ENCODE data around the gene WIPF2.

The WIPF2 gene

DNA sequence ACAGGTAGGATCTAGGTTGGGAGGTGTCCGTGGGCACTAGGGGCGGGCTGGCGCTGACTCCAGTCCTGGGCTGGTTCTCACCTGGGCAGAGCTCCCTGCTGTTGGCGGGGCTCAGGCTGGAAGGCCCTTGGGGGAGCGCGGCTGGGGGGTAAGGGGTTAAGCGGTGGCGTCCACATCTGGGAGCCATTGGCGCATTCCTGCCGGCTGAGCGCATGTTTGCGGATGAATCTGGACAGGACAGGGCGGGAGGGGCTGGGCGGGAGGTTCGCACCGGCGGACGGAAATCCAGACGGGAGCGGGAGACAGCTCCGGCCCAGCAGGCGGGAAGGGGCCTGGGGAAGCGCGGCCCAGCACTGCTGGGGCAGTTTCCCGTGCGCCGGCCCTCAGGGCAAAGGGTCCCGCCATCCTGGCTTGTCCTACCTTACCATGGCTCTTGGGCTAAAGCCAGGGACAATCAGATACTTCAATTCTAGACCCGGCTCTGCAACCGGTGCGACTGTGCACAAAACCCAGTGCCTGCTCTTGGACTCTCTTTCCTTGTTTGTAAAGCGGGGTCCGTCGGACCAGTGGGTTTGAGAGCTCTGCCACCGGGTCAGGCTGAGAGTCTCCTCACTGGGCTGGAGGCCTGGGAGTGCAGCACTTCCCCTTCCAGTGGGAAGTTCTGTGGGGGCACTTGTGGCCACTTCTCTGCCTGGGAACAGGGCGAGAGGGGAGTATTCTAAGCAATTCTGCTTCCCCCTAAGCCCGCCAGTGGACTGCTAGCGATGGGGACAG lies 97.7 kb downstream of the WIPF2 start:
- DNase-seq: peak; percentile 65

DNA sequence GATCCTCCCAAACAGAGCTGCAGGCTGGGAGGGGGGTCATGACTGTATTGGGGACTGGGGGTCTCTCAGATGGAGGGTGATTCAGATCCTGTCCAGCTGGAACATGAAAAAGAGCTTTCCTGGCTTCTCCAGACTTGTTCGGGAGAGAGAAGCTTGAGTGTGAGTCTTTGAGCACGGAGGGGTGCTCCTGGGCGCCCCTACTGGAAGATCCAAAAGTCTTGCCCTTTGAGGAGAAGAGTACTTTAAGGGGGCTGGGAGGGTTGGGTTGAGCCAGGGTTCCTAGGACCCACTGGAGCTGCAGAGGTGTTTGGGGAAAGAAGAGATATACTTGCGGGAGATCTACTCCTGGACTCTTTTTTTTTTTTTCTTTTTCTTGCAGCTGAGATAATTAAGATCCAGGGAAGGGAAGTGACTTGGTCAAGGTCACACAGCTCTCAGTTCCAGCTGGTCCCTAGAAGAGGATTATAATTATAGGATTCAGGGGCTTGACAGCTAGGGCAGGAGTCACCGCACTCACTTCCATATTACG lies 98.3 kb downstream of the WIPF2 start:
- DNase-seq: peak; percentile 71

DNA sequence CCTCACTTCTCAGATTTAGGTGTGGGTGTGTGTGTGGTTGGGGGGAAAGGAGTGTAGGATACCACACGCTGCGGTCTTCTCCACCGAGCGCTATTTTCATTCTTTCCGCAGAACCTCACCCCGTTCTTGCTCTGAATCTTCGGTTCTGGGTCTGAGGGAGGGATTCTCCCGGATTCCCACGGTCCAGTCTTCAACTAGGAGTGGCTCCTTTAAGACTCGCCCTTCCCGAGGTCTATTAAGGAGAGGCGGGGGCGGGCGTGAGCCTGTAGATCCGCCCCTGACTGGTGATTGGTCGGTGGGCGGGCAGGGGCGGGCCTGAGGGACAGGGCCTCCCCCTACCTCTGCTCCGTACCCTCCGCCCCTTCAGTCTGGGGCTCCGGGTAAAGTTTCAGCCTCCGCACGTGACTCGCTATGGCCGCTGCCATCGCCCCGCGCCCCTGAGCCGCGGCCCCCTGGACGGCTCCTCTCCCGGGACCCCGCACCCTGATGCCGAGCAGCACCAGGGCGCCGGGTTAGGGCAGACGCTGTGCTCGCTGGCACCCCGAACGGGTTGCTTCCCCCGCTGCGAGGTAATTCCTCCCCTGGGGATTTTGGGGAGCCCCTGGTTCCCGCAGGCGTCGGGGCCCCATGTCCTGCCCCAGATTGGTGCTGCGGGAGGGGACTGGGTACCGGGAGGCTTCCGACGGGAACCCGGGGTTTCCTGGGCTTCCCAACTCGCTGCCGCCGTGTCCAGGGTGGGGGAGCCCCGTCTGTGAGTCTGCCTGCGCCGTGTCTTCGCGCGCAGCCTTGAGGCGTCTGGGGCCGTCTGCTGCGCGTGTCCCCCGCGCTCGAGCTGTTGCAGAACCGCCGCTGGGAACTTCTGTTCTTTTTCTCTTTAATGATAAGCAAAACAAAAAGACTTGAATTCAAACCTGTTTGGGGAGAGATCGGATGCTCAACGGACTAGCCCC lies 99.1 kb downstream of the WIPF2 start:
- DNase-seq: peak; percentile 80

DNA sequence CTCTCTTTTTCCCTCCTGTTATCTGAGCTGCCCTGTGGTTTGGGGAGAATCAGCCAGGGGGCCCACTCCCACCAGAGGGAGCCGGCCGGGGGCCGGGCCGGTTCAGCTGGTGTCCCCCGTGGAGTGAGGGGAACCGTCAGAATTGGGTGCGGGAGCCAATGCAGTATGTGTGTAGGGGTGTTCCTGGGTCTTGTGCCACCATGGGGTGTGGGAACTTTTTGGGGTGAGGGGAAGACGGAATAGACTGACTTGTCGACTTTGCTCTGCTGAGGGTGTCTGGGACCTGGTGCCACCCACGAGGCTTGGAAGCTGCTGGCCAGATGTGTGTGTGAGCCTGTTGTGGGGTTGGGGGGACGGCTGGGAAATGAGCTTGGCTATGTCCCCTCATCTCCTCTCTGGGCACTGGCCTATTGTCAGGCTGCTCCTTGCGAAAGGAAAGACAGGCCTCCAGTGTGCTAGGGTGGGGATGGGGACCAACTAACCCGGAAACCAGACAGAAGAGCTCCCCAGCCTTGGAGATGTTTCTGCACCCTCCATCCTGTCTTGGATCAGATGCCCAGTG lies 99.8 kb downstream of the WIPF2 start:
- DNase-seq: no peak

- no peak for DNase-seq
Measured at GRCh38 chr17:40319651-40320540, 100.8 kb downstream of the WIPF2 start.

GRCh38 chr17:40320756-40321523 lies 101.8 kb downstream of the WIPF2 start:
- DNase-seq: no peak

GRCh38 chr17:40321524-40321929 lies 102.4 kb downstream of the WIPF2 start:
- DNase-seq: no peak

DNA sequence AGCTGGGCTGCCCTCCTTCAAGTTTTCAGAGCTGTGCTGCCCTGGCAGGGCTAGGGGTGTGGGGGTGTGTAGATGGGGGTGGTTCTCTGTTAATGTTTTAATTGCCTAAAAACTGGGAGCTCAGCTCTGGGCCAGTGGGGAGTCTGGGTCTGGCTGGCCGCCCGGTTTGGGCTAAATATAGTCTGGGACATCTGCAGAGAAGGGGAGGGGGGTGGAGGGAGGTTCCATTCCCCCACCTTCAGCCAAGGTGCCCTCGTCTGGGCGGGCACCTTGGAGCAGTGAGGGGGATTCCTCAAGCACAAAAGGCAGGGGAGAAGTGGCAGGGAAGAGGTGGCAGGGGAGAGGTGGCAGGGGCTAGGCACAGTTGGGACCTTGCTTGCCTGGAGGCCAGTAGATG lies 102.9 kb downstream of the WIPF2 start:
- DNase-seq: no peak

- peak; percentile 86 for DNase-seq
Measured at GRCh38 chr17:40322358-40323315, 103.5 kb downstream of the WIPF2 start.

- DNase-seq: no peak
Measured at GRCh38 chr17:40323391-40324381, 104.6 kb downstream of the WIPF2 start.

DNA sequence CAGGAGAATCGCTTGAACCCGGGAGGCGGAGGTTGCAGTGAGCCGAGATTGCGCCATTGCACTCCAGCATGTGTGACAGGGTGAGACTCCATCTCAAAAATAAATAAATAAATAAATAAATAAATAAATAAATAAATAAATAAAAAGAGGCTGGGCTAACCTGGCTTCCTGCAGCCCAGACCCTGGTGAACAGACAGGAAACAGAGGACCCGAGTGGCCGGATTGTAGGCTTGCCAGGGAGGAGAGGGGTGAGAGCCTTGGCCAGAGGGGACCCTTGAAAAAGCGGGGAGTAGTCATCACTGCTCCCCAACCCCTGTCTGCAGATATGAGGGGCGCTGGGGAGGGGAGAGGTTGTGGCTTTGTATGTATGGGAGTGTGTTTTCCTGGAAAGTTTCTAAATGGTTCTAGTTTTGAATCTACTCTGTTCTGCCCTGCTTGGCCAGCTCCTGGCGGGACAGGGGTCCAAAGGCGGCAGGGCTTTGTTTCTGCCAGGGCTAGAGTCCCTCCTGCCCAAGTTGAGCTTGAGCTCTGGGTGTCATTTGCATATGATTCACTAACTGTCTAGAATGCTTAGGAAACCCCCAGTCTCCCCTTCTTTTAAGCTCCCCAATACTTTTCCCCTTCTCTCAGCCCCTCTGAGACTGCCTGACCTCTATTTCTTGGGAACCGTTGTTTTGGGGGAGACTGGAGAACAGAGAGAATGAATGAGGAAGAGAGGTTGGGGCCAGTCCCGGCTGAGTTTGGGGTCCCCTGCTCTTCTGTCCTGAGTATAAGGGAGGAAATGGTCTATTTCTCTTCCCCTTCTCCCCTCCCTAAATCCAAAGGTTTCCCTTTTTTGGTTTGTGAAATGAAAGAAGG lies 106.3 kb downstream of the WIPF2 start:
- DNase-seq: no peak

DNA sequence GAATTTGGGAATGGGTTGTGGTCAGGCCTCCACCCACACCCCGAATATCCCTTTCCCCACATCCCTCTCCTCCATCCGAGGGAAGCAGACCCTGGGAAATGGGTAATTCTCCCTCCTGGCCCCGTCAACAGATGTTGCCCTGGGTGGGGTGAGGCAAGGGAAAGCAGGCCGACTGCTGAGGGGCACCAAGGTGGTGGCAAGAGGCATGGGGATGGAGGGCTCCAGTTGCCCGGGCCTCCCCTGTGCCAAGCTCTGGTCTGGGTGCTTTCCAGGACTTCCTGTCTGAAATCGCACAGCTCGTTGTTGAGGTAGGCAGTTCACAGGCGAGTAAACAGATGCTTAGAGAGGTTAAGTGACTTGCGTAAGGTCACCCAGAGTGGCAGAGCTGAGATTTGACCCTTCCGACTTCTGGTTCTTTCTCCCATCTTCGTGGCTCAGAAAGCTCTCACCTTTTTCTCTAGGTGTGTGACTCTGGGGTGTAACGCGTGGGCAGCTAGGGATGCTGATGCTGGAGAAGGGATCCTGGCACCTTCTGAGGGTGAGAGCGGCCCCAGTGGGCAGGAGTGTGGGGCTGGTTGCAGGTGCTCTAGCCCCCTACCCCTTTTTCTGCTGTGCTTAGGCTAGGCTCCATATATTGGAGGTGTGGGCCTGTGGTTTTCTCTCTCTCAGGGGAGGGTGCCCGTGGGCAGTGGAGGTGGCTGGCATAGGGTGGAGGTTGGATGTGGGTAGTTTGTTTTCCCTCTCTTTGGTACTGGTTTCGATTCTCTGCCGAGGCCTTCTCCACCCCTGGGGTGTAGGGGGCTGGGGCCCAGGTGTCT lies 107.1 kb downstream of the WIPF2 start:
- no peak for DNase-seq

DNA sequence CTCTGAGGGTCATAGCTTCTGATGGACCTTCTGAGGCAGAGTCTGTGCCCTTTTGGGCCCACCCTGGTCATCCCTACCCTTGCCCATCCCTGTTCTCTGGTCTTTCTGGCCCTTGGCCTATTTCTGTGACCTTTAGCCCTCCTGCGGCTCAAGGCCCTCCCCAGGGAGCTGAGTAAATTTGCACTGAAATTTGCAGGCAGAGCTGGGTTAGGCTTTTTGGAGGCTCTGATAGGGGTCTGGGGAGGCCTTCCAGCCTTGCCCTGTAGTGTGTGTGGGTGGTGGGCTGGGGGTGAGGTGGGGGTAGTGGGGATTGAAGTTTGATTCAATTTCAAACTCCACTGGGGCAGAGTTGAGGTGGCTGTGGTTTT lies 107.7 kb downstream of the WIPF2 start:
- no peak for DNase-seq

DNA sequence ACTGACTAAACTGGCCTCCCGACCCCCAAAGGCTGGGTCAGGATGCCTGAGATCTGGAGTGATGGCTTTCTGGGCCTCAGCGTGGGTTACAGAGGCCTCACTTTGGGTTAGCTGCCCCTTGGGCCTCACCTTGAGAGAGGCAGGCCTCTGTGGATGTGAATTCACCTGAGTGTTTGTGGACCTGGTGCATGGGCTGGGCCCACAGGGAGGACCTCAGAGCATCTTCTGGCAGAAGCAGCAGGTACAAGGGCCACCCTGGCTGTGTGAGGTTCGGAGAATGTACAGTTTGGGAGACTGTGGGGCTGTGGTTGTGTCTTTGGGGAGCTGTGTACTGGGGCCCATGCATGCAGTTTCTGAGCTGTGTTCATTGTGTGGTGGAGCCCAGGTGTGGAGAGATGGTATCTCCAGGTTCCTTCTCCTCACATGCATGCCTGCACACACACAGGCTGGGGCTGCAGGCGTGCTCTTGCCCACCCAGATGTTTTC lies 108.2 kb downstream of the WIPF2 start:
- no peak for DNase-seq

DNA sequence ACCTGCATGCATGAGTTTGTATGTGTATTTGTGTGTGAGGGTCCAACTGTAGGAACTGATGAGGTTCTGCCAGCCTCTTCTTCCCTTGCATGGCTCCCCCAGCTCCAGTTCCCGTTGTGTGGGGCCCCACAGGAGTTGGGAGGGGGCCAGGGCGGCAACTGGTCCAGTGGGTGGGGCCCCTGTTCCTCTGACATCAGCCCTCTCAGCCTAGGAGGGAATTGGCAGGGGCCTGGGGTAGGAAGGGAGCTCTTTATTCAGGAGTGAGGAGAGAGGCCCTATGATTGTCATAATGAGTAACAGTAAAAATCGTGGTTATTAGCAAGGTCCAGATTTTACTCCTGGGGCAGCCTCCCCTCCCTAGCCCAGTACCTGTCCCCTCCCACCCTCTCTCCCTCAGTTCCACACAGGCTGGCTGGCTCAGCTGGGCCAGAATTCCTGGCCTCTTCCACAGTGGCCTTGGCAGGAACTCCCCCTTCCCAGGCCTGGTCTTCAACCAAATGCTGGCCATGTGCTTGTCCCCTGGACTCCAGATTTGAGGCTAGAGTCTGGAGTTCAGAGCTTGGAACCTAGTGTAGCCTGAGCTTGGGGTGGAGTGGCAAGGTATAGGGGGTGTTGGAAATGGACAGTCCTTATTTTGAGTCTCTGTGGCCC lies 108.8 kb downstream of the WIPF2 start:
- DNase-seq: no peak

DNA sequence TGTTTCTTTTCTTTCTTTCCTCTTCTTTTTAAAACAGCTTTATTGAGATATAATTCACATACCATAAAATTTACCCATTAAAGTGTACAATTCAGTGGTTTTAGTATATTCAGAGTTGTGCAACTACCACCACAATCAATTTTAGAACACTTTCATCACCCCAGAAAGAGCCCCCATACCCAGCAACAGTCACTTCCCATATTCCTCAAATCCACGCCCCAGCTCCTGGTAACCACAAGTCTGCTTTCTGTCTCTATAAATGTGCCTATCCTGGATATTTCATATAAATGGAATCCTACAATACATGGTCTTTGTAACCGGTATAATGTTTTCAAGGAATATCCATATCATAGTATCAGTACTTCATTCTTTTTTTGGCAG lies 109.3 kb downstream of the WIPF2 start:
- no peak for DNase-seq
